CD4-positive, alpha-beta T cell treated with Interleukin-17A for 1 hour (primary cell): ENCODE data around the gene AP4M1.

Experiments used
- DNase-seq: peaks from one replicate; pipeline ENCODE4 v3.0.0-alpha.2; 2020

Gene AP4M1, protein sequence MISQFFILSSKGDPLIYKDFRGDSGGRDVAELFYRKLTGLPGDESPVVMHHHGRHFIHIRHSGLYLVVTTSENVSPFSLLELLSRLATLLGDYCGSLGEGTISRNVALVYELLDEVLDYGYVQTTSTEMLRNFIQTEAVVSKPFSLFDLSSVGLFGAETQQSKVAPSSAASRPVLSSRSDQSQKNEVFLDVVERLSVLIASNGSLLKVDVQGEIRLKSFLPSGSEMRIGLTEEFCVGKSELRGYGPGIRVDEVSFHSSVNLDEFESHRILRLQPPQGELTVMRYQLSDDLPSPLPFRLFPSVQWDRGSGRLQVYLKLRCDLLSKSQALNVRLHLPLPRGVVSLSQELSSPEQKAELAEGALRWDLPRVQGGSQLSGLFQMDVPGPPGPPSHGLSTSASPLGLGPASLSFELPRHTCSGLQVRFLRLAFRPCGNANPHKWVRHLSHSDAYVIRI

DNA sequence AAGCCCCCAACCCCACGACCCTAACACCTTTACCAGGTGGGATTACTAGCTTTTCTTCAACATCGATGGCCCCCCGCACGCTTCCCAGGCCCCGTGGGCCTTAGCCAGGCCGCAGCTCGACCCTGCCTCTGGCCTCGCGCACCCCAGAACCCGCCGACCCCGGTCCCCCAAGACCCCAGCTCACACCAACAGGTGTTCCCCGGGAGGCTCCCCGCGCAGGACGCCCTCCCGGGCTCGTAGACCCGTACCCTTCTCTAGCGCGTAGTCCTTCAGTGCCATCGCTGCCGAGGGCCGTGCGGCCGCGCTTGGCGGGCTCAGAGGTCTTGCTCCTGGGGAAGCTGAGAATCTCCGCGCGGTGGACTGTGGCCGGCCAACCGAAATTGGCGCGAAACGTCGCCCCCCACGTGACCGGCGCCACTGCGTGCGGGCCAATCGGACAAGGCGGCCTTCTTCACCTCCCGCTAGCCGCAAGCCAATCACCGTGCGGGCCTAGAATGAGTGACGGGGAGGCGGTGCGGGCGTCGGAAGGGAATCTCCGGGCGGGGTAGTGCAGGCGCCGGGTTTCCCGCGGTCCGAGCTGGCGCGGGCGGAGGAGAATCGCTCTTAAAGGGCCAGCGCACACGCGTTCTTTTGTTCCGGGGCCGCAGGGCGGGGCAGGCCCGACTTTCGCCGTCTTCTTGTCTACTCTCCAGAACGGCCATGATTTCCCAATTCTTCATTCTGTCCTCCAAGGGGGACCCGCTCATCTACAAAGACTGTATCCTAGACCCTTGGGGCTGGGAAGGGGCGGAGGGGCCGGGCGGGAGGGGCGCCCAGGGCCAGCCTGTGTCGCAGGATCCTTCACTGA, at the start of gene AP4M1, which contains the start of gene MCM7:
TSS of gene AP4M1 (plus strand) at position 628 of the 847 bp plus-strand sequence. CDS start at position 700, 72 bp downstream.
TSS of gene MCM7 (minus strand) at position 382 of the 847 bp plus-strand sequence. CDS start at position 279, 103 bp downstream.
- peak; percentile 97 for DNase-seq

DNA sequence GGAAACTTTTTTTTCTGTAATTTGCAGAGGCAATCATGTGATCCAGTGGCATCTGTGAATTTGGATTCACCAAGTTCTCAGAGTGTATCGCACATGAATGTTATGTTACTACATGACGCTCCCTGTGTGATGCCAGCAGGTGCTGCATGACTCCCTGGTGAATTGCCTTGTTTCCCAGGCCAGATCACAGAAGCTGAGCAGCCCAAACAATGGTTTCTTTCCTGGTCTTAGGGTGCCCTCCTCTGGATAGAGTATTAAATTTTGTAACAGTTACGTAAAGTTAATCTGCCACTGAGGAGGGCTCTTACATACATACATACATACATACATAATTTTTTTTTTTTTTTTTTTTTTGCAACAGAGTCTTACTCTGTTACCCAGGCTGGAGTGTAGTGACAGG, 48.2 kb upstream of the AP4M1 start:
- peak; percentile 66 for DNase-seq

DNA sequence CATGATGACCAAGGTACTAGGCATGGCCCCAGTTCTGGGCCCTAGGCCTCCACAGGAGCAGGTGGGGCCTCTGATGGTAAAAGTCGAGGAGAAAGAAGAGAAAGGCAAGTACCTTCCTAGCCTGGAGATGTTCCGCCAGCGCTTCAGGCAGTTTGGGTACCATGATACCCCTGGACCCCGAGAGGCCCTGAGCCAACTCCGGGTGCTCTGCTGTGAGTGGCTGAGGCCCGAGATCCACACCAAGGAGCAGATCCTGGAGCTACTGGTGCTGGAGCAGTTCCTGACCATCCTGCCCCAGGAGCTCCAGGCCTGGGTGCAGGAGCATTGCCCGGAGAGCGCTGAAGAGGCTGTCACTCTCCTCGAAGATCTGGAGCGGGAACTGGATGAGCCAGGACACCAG, 44.4 kb upstream of the AP4M1 start:
- DNase-seq = no peak

DNA sequence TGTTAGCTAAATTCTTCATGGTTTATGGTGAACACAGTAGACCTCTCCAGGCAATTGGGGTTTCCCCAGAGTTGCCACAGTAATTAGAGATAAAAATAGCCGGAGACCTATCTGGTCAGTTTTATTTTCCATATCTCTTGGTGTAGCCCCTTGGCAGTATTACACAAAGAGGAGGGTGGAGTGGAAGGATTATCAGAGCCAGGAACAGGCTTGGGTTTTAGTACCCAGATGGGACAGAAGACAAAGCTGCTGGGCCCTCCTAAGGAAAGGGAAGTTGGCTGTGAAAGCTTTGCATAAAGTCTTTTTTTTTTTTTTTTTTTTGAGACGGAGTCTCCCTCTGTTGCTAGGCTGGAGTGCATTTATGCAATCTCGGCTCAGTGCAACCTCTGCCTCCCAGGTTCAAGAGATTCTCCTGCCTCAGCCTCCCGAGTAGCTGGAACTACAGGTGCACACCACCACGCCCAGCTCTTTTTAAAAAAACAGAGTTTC, 42.1 kb upstream of the AP4M1 start:
- no peak for DNase-seq

DNA sequence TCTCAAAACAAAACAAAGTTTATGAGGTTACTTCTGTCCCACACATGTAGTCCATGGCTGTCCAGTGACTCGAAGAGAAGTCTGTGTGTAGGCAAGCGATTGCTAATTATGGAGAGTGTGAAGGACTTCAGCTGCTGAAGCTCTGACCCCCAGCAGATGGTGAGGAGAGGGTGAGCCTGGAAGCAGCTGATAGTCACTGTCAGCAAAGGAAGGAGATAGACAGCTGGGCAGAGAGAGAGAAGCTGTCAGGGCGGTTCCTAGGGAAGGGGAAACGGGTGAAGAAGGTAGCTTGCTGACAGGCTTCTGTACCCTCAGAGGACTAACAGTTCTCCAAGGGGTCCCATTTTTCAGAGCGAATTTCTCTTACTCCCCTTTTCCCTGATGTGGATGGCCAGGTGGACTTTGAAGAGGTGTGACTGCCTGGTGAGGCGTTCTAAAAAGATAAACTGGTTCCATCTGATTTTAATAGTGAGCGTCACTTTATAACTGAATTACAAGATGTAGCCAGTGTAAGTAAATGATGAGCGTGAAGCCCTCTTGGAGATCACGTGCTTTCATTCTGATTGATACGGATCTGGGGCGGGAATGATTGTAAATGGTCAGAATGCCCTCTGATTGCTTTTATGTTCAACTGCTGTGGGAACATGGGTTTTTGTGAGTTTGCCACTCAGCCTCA, 39.8 kb upstream of the AP4M1 start:
- no peak for DNase-seq

DNA sequence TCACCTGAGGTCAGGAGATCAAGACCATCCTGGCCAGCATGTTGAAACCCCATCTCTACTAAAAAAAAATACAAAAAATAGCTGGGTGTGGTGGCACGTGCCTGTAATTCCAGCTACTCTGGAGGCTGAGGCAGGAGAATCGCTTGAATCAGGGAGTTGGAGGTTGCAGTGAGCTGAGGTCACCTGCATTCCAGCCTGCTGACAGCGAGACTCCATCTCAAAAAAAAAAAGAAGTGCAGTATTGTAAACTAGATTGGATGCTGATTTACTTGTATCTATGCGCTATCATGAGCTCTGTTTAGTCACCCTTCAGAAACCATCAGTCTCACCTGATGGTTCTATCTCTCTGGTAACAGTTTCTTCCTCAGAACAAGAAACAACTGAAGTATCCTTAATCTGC, 38.1 kb upstream of the AP4M1 start:
- no peak for DNase-seq

DNA sequence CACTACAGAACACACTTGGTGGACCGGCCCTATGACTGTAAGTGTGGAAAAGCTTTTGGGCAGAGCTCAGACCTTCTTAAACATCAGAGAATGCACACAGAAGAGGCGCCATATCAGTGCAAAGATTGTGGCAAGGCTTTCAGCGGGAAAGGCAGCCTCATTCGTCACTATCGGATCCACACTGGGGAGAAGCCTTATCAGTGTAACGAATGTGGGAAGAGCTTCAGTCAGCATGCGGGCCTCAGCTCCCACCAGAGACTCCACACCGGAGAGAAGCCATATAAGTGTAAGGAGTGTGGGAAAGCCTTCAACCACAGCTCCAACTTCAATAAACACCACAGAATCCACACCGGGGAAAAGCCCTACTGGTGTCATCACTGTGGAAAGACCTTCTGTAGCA, 37.3 kb upstream of the AP4M1 start:
- DNase-seq = no peak

DNA sequence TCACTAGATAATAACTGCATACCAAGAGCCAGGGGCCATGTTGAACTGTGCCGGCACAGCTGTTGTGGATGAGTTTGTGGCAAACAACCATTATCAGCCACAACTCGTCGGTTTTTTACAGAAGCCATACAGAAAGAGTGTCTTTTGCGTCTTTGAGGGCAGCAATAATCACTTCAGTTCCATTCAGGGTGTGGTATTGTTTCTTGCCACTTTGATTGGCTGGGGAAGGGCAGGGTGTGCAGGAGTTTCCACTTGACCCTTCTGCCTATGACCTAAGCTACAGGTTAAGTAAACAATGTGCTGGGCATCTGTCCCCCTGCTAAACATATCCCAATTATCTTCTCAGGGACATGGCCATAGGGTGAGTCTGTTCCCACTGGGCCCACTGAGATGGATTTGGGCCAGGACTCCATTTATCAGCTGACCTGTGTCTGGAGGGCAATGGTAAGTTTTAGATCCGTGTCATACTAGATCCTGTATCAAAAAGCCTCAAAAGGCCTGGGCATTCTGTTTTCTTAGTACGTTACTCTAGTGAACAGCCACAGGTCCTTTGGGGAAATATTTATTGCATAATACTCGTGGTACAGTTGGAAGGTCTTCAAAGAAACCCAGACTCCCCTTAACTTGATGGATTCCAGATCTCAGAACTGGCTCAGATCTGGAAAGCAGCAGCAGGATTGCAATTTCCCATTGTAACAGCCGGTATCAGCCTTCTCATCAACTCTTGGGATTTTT, 35.8 kb upstream of the AP4M1 start:
- DNase-seq = no peak

DNA sequence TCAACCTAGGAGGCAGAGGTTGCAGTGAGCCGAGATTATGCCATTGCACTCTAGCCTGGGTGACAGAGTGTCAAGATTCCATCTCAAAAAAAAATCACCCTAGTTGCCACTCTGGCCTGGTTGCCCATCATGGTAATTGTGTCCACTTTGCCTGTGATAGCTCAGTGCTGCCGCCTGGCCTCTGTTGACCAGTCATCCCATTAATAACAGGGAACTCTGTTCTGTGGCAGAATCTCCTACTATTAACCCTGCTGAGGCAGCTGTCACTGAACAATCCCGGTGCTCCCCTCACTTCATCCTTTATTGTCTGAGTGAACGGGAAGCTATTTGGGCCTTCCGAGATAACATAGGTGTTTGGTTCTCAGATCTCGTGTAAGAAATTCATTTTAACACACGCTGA, 34.5 kb upstream of the AP4M1 start:
- DNase-seq = no peak

DNA sequence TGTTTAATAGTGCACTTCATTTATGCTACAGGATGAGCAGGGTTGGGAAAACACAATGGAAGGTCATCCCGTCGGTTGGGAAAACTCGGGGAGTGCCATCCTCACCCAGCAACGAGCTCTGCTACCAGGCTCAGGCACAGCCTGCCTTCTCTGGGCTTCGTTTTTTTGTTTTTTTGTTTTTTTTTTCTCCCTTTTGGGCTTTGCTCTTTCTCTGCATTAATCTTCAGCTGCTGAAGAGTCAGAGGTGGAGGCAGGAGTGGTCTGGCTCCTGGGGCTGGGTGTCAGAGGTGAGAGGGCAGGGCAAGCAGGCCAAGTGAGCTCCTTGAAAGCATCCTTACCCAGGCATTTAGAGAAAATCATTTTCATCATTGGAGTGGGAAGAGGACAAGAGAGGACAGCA, 31.5 kb upstream of the AP4M1 start:
- DNase-seq = no peak

DNA sequence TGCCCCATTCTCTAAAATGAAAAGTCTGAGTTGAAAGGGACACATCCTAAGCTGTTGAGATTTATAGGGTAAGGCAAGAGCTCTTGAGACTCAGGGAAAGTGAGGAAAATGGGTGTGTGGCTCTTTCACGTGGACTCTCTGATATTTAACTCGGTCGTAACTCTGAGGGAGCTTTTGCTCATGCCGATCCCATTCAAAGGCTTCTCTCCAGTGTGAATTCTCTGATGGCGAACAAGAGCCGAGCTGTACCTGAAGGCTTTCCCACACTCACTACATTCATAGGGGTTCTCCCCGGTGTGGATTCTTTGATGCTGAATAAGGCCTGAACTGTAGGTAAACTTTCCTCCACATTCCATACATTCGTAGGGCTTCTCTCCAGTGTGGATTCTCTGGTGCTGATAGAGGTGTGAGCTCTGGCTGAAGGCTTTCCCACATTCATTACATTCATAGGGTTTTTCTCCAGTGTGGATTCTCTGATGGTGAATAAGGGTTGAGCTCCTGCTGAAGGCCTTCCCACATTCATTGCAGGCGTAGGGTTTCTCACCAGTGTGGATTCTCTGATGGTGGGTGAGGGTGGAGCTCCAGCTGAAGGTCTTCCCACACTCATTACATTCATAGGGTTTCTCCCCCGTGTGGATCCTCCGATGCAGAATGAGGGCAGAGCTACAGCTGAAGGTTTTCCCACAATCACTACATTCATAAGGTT, 30.3 kb upstream of the AP4M1 start:
- no peak for DNase-seq

DNA sequence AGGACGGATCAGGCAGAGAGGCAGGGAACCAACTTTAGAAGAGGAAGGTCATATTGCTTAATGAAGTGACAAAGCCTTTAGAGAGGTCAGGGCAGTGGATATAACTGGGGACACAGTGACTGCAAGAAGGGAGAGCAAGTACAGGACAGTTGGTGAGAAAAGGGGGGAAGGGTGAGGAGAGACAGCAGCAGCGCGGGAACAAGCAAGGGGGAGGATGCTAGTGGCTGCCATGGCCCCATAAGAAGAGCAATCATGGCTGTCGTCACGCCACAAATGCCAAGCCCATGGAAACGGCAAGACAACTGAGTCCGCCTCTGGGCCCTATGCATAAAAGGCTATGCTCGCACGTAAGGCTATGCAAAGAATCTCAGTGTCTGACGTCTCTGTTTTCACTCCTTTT, 29.0 kb upstream of the AP4M1 start:
- no peak for DNase-seq

DNA sequence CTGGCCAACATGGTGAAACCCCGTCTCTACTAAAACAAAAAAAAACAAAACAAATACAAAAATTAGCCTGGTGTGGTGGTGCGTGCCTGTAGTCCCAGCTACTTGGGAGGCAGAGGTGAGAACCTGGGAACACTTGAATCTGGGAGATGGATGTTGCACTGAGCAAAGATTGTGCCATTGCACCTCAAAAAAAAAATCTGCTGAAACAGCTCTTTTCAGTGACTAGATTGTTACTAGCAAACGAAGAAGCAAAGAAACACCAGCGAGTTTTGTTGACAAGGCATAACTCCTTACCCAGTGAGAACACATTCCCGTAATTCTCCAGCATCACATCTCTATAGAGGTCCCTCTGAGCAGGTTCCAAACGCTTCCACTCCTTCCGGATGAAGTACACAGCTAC, 26.6 kb upstream of the AP4M1 start:
- DNase-seq = no peak

DNA sequence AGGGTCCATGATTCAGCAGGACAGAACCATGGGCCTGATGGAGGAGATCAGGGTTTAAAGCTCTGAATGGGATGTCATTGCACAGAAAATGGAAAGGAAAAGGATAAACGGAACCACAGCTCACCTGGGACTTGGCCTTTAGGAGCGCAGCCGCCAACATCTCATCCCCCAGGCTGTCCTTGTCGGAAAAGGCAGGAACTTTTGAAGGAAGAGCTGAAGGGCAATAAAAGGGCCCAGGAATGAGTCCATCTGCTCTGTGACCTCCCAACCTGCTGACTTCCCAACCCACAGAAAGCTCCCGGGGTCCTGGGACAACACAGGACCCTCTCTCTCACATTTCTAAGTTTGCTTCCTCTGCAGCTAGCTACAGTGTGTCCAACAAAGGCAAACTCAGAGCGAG, 26.0 kb upstream of the AP4M1 start:
- DNase-seq = no peak

DNA sequence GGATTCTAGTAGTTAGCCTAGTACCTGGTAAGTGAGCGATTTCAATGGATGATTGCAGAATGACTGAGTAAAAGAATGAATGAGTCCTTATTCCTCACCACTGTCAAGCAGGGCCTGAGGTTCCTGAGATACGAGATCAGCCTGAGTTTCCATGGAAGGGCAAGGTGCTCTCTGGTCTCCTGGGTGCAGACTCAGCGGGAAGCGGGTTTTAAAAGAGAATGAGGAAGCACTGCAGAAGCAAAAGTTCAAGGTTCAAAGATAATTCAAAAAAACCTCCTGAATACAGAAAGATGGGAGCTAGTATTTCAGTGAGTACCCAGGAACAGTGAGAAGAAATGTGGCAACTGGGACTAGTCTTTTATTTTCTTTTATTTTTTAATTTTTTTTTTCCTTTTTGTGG, 24.2 kb upstream of the AP4M1 start:
- DNase-seq = no peak

DNA sequence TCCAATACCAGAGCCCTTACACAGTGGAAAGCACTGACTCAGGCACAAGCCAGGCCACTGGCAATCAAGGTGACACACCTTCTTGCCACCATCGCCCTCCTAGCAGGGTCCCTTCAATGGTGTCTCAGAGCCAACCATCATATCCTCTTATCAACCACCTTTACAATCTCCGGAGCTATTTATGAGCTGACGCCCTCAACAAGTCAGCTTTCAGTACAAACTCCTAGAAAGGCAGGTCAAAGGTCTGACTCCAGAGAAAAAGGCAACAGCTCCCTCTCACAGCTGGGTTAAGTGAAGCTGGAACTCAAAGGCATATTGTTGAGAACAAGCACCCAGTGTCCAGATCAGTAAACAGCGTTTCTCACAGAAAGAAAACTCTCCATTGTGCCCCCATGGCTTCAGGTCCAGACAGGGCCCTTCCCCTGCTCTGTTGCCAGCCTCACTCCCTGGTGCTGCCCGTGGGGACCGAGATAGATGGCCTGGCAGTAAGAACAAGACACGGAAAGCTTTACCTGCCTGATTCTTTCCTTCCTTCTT, 22.4 kb upstream of the AP4M1 start:
- DNase-seq = no peak

DNA sequence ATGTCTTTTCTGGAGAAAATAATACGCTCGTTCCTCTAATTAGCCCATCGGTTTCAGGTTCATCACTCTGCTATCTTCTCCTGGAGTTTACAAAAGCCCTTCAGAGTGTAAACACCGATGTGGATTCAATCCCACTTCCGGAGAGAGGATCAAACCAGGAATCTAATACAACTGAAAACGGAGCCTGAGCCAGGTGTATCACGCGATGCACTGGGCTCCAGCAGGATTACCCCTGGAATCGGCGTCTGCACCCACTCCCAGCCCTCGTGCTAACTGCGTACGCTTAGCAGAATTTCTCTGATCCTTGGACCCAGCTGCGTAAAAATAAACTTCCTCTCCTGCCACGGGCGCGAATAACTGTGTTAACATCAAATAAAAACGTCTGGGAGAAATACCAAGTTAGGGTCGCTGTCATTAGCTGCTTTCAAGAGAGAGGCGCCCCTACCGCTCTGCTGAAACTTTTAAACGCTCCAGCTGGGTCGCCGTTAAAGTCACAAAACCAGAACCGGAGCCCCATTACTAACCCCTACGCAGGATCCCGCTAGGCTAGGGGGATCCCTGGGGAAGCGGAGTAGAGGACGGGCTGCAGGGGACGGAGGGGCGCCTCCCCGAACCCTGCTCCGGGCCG, 20.4 kb upstream of the AP4M1 start:
- DNase-seq = no peak

DNA sequence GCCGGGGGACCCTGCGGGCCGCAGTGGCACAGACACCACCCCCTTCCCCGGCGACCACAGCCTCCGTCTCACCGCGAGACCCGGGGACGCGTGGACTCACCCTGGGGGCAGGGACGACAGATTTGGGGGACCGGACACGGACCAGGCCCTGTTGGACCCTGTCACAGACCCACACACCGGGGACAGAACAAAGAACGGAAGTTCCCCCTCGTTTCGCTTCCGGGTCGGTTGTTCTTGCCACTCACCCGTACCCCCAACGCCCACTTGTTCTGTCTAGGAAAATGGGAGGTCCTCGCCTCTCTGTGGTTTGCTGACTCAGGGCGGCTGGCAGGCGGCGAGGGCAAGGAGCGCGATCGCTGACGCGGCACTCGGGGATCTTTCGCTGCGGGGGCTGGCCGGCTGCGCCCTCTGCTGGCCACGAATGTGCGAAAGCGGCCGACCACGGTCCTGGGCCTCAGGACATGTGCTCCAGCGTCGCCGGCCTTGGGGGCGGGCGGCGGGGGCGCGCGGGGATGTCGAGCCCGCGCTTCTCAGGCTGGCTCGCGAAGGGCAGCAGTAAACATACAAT, 19.8 kb upstream of the AP4M1 start, which contains the start of gene ZNF3:
TSS of gene ZNF3 (minus strand) at position 189 of the 568 bp plus-strand sequence. CDS start 4,366 bp downstream, outside the sequence.
- peak; percentile 99 for DNase-seq

DNA sequence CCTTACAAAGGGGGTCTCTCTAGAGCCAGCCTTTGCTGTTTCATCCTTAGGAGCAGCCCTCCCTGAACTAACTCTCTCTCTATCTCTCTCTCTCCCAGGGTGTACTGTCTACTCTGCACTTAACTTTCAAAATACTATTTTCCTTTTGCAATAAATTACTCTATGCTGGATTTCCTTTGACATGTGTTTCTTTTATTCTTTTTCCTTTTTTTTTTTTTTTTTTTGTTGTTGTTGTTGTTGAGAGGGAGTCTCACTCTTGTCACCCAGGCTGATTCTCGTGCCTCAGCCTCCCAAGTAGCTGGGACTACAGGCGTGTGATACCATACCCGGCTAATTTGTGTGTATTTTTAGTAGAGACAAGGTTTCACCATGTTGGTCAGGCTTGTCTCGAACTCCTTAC, 18.5 kb upstream of the AP4M1 start:
- no peak for DNase-seq

DNA sequence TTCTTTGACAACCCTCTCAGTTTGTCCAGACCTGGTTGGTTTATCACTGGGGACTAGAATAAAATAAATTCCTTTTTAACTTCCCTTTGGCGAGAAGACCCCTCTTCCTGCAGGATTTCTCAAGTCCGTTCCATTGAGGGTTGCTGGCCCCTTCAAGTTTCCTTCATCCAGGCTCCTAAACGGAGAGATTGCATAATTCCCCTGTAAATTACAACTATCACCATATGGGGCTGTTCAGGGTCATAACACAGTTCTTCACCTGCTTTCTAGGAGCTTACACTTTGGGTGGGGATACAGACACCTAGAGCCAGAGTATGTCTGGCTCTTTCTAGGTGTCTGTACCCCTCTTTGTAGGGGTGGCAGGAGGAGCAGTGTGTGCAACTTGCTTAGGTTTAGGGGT, 15.9 kb upstream of the AP4M1 start:
- DNase-seq = no peak
